ENCODE data around the gene SMARCE1.

SMARCE1 gene

GRCh38 chr17:40678902-40679522 is 31.4 kb upstream of the SMARCE1 start:
- Histone ChIP-seq H3K4me2 (ENCODE audit: low read length) (no peak overlapping the region), H3K27me3 (ENCODE audit: control insufficient read depth, low read length) (peaks cover 21% of the 10 kb centered on the region; the same call in 1 of the 2 replicates), H3K36me3 (ENCODE audit: control insufficient read depth, low read length) (no peaks in the 10 kb centered on the region), H3K27ac (ENCODE audit: low read depth, low read length) (no peak overlapping the region), H3K79me2 (ENCODE audit: control insufficient read depth, low read length) (no peaks in the 10 kb centered on the region), H3K4me3 (ENCODE audit: low read length) (no peak overlapping the region), H3K4me1 (ENCODE audit: control insufficient read depth, low read length) (no peaks in the 10 kb centered on the region), H3F3A (ENCODE audit: control insufficient read depth, insufficient read depth) (no peaks in the 10 kb centered on the region), H4K20me1 (ENCODE audit: control insufficient read depth, insufficient read depth, low read depth, low read length) (no peaks in the 10 kb centered on the region), H3K9me2 (replicated peaks; ENCODE audit: control insufficient read depth, low read length) (no peaks in the 10 kb centered on the region), H3K9me3 (ENCODE audit: control insufficient read depth, insufficient read depth, low read length) (no peaks in the 10 kb centered on the region)
- TF ChIP-seq CTCF (IDR thresholded peaks at IDR 0.05; ENCODE audit: low read depth, low read length, poor library complexity, severe bottlenecking) = no peak
- no peak for TF ChIP-seq EZH2phosphoT487 (IDR thresholded peaks at IDR 0.05; ENCODE audit: borderline replicate concordance, low read length)

- no peaks in the 10 kb centered on the region for H3K9me2 ChIP-seq (replicated peaks; ENCODE audit: control insufficient read depth, low read length)
- no peaks in the 10 kb centered on the region for H3K4me1 ChIP-seq (ENCODE audit: control insufficient read depth, low read length)
Observed at GRCh38 chr17:40675905-40676304, 28.3 kb upstream of the SMARCE1 start.

GRCh38 chr17:40672654-40673053 is 25.0 kb upstream of the SMARCE1 start:
- peaks cover 37% of the 10 kb centered on the region for H3K27me3 ChIP-seq (ENCODE audit: control insufficient read depth, low read length)

More at GRCh38 chr17:40675905-40676304, 28.3 kb upstream of the SMARCE1 start:
- Histone ChIP-seq H3K27me3 (ENCODE audit: control insufficient read depth, low read length) (peaks cover 21% of the 10 kb centered on the region), H3F3A (ENCODE audit: control insufficient read depth, insufficient read depth) (no peaks in the 10 kb centered on the region), H3K4me2 (ENCODE audit: low read length) (no peak overlapping the region), H3K36me3 (ENCODE audit: control insufficient read depth, low read length) (no peaks in the 10 kb centered on the region), H3K27ac (ENCODE audit: low read depth, low read length) (no peak overlapping the region), H3K79me2 (ENCODE audit: control insufficient read depth, low read length) (no peaks in the 10 kb centered on the region), H4K20me1 (ENCODE audit: control insufficient read depth, insufficient read depth, low read depth, low read length) (no peaks in the 10 kb centered on the region), H3K4me3 (ENCODE audit: low read length) (no peak overlapping the region), H3K9me3 (ENCODE audit: control insufficient read depth, insufficient read depth, low read length) (no peaks in the 10 kb centered on the region)
- TF ChIP-seq CTCF (IDR thresholded peaks at IDR 0.05; ENCODE audit: low read depth, low read length, poor library complexity, severe bottlenecking) (no peak), EZH2phosphoT487 (IDR thresholded peaks at IDR 0.05; ENCODE audit: borderline replicate concordance, low read length) (no peak)

More at GRCh38 chr17:40672654-40673053, 25.0 kb upstream of the SMARCE1 start:
- Histone ChIP-seq H4K20me1 (ENCODE audit: control insufficient read depth, insufficient read depth, low read depth, low read length) (no peaks in the 10 kb centered on the region), H3K4me1 (ENCODE audit: control insufficient read depth, low read length) (no peaks in the 10 kb centered on the region), H3K9me3 (ENCODE audit: control insufficient read depth, insufficient read depth, low read length) (no peaks in the 10 kb centered on the region), H3K4me3 (ENCODE audit: low read length) (no peak overlapping the region), H3K36me3 (ENCODE audit: control insufficient read depth, low read length) (no peaks in the 10 kb centered on the region), H3K4me2 (ENCODE audit: low read length) (no peak overlapping the region), H3K27ac (ENCODE audit: low read depth, low read length) (no peak overlapping the region), H3F3A (ENCODE audit: control insufficient read depth, insufficient read depth) (no peaks in the 10 kb centered on the region), H3K9me2 (replicated peaks; ENCODE audit: control insufficient read depth, low read length) (no peaks in the 10 kb centered on the region), H3K79me2 (ENCODE audit: control insufficient read depth, low read length) (no peaks in the 10 kb centered on the region)
- no peak for TF ChIP-seq EZH2phosphoT487 (IDR thresholded peaks at IDR 0.05; ENCODE audit: borderline replicate concordance, low read length)
- no peak for TF ChIP-seq CTCF (IDR thresholded peaks at IDR 0.05; ENCODE audit: low read depth, low read length, poor library complexity, severe bottlenecking)

Measured in DOHH2 (cell line).